ENCODE data around the gene USP43.

The USP43 gene

DNA sequence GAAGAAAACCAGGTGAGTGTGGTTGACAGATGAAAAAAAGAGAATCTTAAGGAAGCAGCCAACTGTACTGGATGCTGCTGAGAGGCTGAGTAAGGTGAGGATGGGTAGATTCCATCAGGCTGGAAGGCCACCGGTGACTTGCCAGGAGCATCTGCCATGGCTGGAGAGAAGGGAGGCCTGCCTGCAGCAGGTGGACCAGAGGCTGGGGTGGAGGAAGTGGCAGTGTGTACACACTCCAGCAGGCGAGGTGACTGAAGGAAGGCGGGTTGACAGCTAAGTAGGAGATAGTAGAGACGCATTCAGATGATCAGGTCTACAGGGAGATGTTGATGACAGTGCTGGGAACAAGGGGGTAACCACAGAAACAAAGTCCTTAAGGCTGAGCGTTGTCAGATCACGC, 69.5 kb downstream of the USP43 start:
- Histone ChIP-seq H3K27me3 (ENCODE audit: insufficient read depth, insufficient read length) (no peaks in the 10 kb centered on the region), H3K4me3 (ENCODE audit: insufficient read length, low read depth) (no peak overlapping the region), H3K4me1 (ENCODE audit: insufficient read depth, insufficient read length) (no peaks in the 10 kb centered on the region)

DNA sequence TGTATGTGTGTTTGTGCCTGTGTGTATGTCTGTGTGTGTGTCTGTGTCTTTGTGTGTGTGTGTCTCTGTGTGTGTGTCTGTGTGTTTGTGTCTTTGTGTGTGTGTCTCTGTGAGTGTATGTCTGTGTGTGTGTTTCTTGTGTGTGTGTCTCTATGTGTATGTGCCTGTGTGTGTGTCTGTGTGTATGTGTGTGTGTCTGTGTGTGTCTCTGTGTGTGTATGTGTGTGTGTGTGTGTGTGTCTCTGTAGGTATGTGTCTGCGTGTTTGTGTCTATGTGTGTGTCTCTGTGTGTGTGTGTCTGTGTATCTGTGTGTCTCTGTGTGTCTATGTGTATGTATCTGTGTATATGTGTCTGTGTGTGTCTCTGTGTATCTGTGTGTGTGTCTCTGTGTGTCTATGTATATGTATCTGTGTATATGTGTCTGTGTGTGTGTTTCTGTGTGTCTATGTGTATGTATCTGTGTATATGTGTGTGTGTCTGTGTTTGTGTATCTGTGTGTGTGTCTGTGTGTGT, 70.2 kb downstream of the USP43 start:
- no peak for DNase-seq (ENCODE audit: low read depth, low spot score)
- TF ChIP-seq ZNF274 (IDR thresholded peaks at IDR 0.05; ENCODE audit: low read depth, low read length) (no peak), SUZ12 (IDR thresholded peaks at IDR 0.05; ENCODE audit: extremely low read depth, insufficient read depth, insufficient read length) (no peak), YY1 (IDR thresholded peaks at IDR 0.05; ENCODE audit: insufficient read depth, insufficient read length) (no peak)

More for the DNA sequence above, 69.5 kb downstream of the USP43 start:
- TF ChIP-seq YY1 (IDR thresholded peaks at IDR 0.05; ENCODE audit: insufficient read depth, insufficient read length) (no peak), SUZ12 (IDR thresholded peaks at IDR 0.05; ENCODE audit: extremely low read depth, insufficient read depth, insufficient read length) (no peak), ZNF274 (IDR thresholded peaks at IDR 0.05; ENCODE audit: low read depth, low read length) (no peak)
- no peaks in the 10 kb centered on the region for H3K36me3 ChIP-seq (ENCODE audit: insufficient read depth, insufficient read length, low read length)
- H3K9ac ChIP-seq (ENCODE audit: insufficient read length, low read depth), result no peak overlapping the region
- H3K9me3 ChIP-seq (ENCODE audit: insufficient read depth, low read length), result no peaks in the 10 kb centered on the region
- no peak for DNase-seq (ENCODE audit: low read depth, low spot score)

DNA sequence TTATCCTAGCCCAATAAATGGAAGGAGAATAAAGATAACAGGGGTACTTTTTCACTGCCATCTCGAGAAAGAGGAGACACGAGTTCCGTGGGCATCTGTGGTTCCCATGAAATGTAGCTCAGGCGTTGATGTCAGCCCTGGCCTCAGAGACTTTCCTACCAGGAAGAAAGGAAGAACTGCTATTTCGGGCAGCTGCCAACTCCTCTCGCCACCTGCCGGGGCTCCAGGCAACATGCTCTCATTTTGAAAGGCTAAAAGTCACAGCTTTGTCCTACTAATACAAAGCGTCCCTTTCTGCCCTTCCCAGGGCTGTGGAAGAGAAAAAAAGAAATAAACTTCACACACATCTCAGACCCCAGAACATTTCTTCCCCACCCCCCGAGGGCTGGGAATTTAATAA, 80.3 kb downstream of the USP43 start:
- no peaks in the 10 kb centered on the region for H3K27me3 ChIP-seq (ENCODE audit: insufficient read depth, insufficient read length)
- no peak overlapping the region for H3K9ac ChIP-seq (ENCODE audit: insufficient read length, low read depth)
- peaks cover 2% of the 10 kb centered on the region for H3K36me3 ChIP-seq (ENCODE audit: insufficient read depth, insufficient read length, low read length)
- TF ChIP-seq YY1 (IDR thresholded peaks at IDR 0.05; ENCODE audit: insufficient read depth, insufficient read length), result no peak
- no peak for TF ChIP-seq SUZ12 (IDR thresholded peaks at IDR 0.05; ENCODE audit: extremely low read depth, insufficient read depth, insufficient read length)
- TF ChIP-seq ZNF274 (IDR thresholded peaks at IDR 0.05; ENCODE audit: low read depth, low read length), result no peak
- no peaks in the 10 kb centered on the region for H3K4me1 ChIP-seq (ENCODE audit: insufficient read depth, insufficient read length)
- H3K4me3 ChIP-seq (ENCODE audit: insufficient read length, low read depth), result no peak overlapping the region
- 0 out of 2 replicates have a peak, but pooled peaks cover under 1% of the 10 kb centered on the region for H3K9me3 ChIP-seq (ENCODE audit: insufficient read depth, low read length)
- no peak for DNase-seq (ENCODE audit: low read depth, low spot score)

More for the DNA sequence above, 70.2 kb downstream of the USP43 start:
- Histone ChIP-seq H3K9ac (ENCODE audit: insufficient read length, low read depth) (no peak overlapping the region), H3K4me3 (ENCODE audit: insufficient read length, low read depth) (no peak overlapping the region), H3K27me3 (ENCODE audit: insufficient read depth, insufficient read length) (no peaks in the 10 kb centered on the region), H3K4me1 (ENCODE audit: insufficient read depth, insufficient read length) (no peaks in the 10 kb centered on the region), H3K9me3 (ENCODE audit: insufficient read depth, low read length) (no peaks in the 10 kb centered on the region), H3K36me3 (ENCODE audit: insufficient read depth, insufficient read length, low read length) (no peaks in the 10 kb centered on the region)

DNA sequence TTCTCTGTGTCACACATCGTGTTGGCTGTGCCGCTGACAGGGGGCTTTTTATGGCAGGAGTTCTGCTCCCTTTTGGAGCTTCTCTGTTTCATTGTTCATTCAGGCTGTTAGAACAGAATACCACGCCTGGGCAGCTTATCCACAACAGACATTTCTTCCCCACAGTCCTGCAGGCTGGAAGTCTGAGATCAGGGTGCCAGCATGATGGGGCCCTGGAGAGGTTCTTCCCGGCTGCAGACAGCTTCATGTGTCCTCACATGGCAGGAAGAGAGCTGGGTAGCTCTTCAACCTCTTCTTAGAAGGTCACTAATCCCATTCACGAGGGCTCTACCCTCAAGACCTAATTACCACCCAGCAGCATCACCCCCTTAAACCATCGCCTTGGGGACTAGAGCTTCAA, 81.0 kb downstream of the USP43 start:
- TF ChIP-seq ZNF274 (IDR thresholded peaks at IDR 0.05; ENCODE audit: low read depth, low read length) (no peak), SUZ12 (IDR thresholded peaks at IDR 0.05; ENCODE audit: extremely low read depth, insufficient read depth, insufficient read length) (no peak), YY1 (IDR thresholded peaks at IDR 0.05; ENCODE audit: insufficient read depth, insufficient read length) (no peak)
- Histone ChIP-seq H3K9me3 (ENCODE audit: insufficient read depth, low read length) (peaks cover 7% of the 10 kb centered on the region; the same call in 1 of the 2 replicates), H3K36me3 (ENCODE audit: insufficient read depth, insufficient read length, low read length) (peaks cover 2% of the 10 kb centered on the region), H3K9ac (ENCODE audit: insufficient read length, low read depth) (no peak overlapping the region), H3K27me3 (ENCODE audit: insufficient read depth, insufficient read length) (no peaks in the 10 kb centered on the region), H3K4me1 (ENCODE audit: insufficient read depth, insufficient read length) (no peaks in the 10 kb centered on the region), H3K4me3 (ENCODE audit: insufficient read length, low read depth) (no peak overlapping the region)
- no peak for DNase-seq (ENCODE audit: low read depth, low spot score)

DNA sequence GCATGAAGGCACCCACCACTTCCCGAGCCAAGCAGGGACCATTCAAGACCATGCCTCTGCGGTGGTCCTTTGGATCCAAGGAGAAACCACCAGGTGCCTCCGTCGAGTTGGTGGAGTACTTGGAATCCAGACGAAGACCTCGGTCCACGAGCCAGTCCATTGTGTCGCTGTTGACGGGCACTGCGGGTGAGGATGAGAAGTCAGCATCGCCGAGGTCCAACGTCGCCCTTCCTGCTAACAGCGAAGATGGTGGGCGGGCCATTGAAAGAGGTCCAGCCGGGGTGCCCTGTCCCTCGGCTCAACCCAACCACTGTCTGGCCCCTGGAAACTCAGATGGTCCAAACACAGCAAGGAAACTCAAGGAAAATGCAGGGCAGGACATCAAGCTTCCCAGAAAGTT, 82.7 kb downstream of the USP43 start:
- no peak overlapping the region for H3K4me3 ChIP-seq (ENCODE audit: insufficient read length, low read depth)
- DNase-seq (ENCODE audit: low read depth, low spot score), result no peak
- peaks cover 2% of the 10 kb centered on the region for H3K36me3 ChIP-seq (ENCODE audit: insufficient read depth, insufficient read length, low read length)
- H3K4me1 ChIP-seq (ENCODE audit: insufficient read depth, insufficient read length), result no peaks in the 10 kb centered on the region
- H3K9ac ChIP-seq (ENCODE audit: insufficient read length, low read depth), result no peak overlapping the region
- H3K9me3 ChIP-seq (ENCODE audit: insufficient read depth, low read length), result peaks cover 14% of the 10 kb centered on the region; the same call in 1 of the 2 replicates
- TF ChIP-seq YY1 (IDR thresholded peaks at IDR 0.05; ENCODE audit: insufficient read depth, insufficient read length), result no peak
- no peaks in the 10 kb centered on the region for H3K27me3 ChIP-seq (ENCODE audit: insufficient read depth, insufficient read length)

DNA sequence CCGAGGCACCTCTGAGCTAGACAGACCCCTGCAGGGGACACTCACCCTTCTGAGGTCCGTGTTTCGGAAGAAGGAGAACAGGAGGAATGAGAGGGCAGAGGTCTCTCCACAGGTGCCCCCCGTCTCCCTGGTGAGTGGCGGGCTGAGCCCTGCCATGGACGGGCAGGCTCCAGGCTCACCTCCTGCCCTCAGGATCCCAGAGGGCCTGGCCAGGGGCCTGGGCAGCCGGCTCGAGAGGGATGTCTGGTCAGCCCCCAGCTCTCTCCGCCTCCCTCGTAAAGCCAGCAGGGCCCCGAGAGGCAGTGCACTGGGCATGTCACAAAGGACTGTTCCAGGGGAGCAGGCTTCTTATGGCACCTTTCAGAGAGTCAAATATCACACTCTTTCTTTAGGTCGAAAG, 83.2 kb downstream of the USP43 start:
- H3K4me3 ChIP-seq (ENCODE audit: insufficient read length, low read depth), result no peak overlapping the region
- no peaks in the 10 kb centered on the region for H3K4me1 ChIP-seq (ENCODE audit: insufficient read depth, insufficient read length)
- no peak for DNase-seq (ENCODE audit: low read depth, low spot score)
- peaks cover 2% of the 10 kb centered on the region for H3K36me3 ChIP-seq (ENCODE audit: insufficient read depth, insufficient read length, low read length)
- no peak for TF ChIP-seq ZNF274 (IDR thresholded peaks at IDR 0.05; ENCODE audit: low read depth, low read length)
- no peak for TF ChIP-seq SUZ12 (IDR thresholded peaks at IDR 0.05; ENCODE audit: extremely low read depth, insufficient read depth, insufficient read length)
- no peak for TF ChIP-seq YY1 (IDR thresholded peaks at IDR 0.05; ENCODE audit: insufficient read depth, insufficient read length)
- no peaks in the 10 kb centered on the region for H3K27me3 ChIP-seq (ENCODE audit: insufficient read depth, insufficient read length)
- no peak overlapping the region for H3K9ac ChIP-seq (ENCODE audit: insufficient read length, low read depth)
- H3K9me3 ChIP-seq (ENCODE audit: insufficient read depth, low read length), result peaks cover 14% of the 10 kb centered on the region; the same call in 1 of the 2 replicates

DNA sequence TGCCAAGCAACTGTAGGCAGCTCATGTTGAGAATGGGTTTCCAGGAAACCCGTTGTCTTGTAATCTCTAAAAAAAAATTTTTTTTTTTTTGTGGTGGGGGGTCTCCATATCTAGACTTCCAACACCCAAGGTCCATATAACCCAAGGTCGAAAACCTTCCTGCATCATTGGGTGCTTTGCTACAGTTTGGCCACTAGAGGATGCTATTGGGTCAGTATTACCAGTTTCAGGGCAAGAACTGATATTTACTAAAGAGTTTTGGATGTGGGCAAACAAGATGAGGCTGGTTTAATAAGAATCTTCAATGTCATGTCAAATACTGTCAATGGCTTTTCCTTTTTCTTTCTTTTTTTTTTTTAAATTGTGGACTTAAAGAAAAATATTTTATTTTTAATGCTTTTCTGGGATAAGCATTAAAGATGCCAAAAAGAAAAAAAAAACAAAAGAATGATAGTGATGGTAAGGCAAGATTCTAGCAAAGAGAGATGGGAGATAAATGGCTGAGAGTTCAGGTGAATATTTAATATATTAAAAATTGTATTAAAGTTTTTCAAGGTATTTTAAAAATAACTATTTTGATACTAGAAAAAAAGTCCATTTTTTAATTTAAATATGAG, 83.8 kb downstream of the USP43 start:
- H3K4me3 ChIP-seq (ENCODE audit: insufficient read length, low read depth), result no peak overlapping the region
- peaks cover 14% of the 10 kb centered on the region; the same call in 1 of the 2 replicates for H3K9me3 ChIP-seq (ENCODE audit: insufficient read depth, low read length)
- TF ChIP-seq ZNF274 (IDR thresholded peaks at IDR 0.05; ENCODE audit: low read depth, low read length), result no peak
- no peak for TF ChIP-seq SUZ12 (IDR thresholded peaks at IDR 0.05; ENCODE audit: extremely low read depth, insufficient read depth, insufficient read length)
- no peak for TF ChIP-seq YY1 (IDR thresholded peaks at IDR 0.05; ENCODE audit: insufficient read depth, insufficient read length)
- no peaks in the 10 kb centered on the region for H3K27me3 ChIP-seq (ENCODE audit: insufficient read depth, insufficient read length)
- peaks cover 2% of the 10 kb centered on the region for H3K36me3 ChIP-seq (ENCODE audit: insufficient read depth, insufficient read length, low read length)
- no peak overlapping the region for H3K9ac ChIP-seq (ENCODE audit: insufficient read length, low read depth)
- H3K4me1 ChIP-seq (ENCODE audit: insufficient read depth, insufficient read length), result no peaks in the 10 kb centered on the region
- peak; percentile 23 for DNase-seq (ENCODE audit: low read depth, low spot score)
